GM23248 (cell line): ENCODE data around the gene PTPRB.

Experiments
- EZH2 ChIP-seq: fragments of 200-600 bp; sonication (generic); IDR thresholded peaks from 2 replicates; pipeline ENCODE4 v1.6.1; 2018; ENCODE audit warnings: antibody characterized with exemption, mild to moderate bottlenecking; ENCODE audit not compliant: insufficient read depth, poor library complexity, severe bottlenecking
- EZH2phosphoT487 ChIP-seq: fragments of 200-600 bp; sonication (generic); IDR thresholded peaks from 2 replicates; pipeline ENCODE4 v1.6.1; 2018; ENCODE audit warnings: antibody characterized with exemption, moderate library complexity, mild to moderate bottlenecking, low read depth; ENCODE audit not compliant: insufficient read depth

DNA sequence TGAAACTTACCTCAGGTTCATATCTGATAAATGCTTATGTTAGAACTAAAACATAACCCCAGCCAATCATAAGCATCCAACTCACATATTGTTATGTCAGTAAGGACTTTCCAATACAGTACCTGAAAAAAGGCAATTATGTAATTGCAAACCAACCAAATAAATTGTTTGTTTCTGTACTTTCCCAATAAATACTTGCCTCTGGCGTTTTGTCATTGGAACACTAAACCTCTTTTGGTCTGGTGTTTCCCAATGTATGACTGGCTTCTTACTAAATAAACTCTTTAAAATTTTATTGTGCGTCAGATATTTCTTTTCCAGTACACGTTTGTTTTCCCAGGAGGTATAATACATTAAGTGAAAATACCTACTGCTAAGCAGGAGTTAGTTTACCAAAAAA lies 6.7 kb upstream of the PTPRB start:
- no peak for TF ChIP-seq EZH2
- no peak for TF ChIP-seq EZH2phosphoT487
